Measurements from ENCODE around the gene WWTR1.

The WWTR1 gene

GRCh38 chr3:149502438-149502837, 155.4 kb downstream of the WWTR1 start:
- in situ Hi-C loops (cut with MboI; ENCODE audit: low sequenced_read_pairs) = no loop called here

GRCh38 chr3:149501524-149501923, 156.3 kb downstream of the WWTR1 start:
- in situ Hi-C loops (cut with MboI; ENCODE audit: low sequenced_read_pairs) = no loop called here

GRCh38 chr3:149497966-149498670, 159.7 kb downstream of the WWTR1 start:
- in situ Hi-C loops (cut with MboI; ENCODE audit: low sequenced_read_pairs) = loop anchor here (25.0 kb wide), 1 partner anchor 386 kb away; no protein-coding TSS in a partner anchor

GRCh38 chr3:149496891-149497290, 160.9 kb downstream of the WWTR1 start:
- in situ Hi-C loops (cut with MboI; ENCODE audit: low sequenced_read_pairs) = loop anchor here (25.0 kb wide), 1 partner anchor 385 kb away; no protein-coding TSS in a partner anchor

- in situ Hi-C loops (cut with MboI; ENCODE audit: low sequenced_read_pairs) = loop anchor here (25.0 kb wide), 1 partner anchor 383 kb away; no protein-coding TSS in a partner anchor
Measured at GRCh38 chr3:149495581-149496125, 162.2 kb downstream of the WWTR1 start.

DNA sequence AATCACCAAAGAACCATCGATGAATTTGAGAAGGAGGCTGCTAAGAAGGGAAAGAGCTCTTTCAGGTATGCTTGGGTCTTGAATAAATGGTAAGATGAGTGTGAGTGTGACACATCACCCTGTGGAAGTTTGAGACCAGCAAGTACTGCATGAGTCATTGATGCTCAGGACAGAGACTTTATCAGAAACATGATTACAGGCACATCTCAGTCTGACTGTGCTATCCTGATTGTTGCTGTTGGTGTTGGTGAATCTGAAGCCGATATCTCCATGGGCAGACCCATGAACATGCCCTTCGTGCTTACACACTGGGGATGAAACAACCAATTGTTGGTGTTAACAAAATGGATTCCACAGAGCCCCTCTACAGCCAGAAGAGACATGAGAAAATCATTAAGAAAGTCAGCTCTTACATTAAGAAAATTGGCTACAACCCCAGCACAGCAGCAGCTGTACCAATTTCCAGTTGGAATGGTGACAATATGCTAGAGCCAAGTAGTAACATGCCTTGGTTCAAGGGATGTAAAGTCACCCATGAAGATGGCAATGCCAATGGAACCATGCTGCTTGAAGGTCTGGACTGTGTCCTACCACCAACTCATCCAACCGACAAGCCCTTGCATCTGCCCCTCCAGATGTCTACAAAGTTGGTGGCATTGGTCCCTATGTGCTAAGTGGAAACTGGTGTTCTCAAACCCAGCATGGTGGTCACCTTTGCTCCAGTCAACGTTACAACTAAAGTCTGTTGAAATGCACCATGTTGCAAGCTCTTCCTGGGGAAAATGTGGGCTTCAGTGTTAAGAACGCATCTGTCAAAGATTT, 162.9 kb downstream of the WWTR1 start:
- in situ Hi-C loops (cut with MboI; ENCODE audit: low sequenced_read_pairs) = loop anchor here (25.0 kb wide), 1 partner anchor 383 kb away; no protein-coding TSS in a partner anchor

GRCh38 chr3:149494022-149494758, 163.6 kb downstream of the WWTR1 start:
- in situ Hi-C loops (cut with MboI; ENCODE audit: low sequenced_read_pairs) = loop anchor here (25.0 kb wide), 1 partner anchor 382 kb away; no protein-coding TSS in a partner anchor

- in situ Hi-C loops (cut with MboI; ENCODE audit: low sequenced_read_pairs) = loop anchor here (25.0 kb wide), 1 partner anchor 381 kb away; no protein-coding TSS in a partner anchor
Measured at GRCh38 chr3:149493315-149494021, 164.4 kb downstream of the WWTR1 start.

- in situ Hi-C loops (cut with MboI; ENCODE audit: low sequenced_read_pairs) = loop anchor here (25.0 kb wide), 1 partner anchor 378 kb away; no protein-coding TSS in a partner anchor
Measured at GRCh38 chr3:149490260-149490971, 167.4 kb downstream of the WWTR1 start.

GRCh38 chr3:149489060-149489690, 168.7 kb downstream of the WWTR1 start:
- in situ Hi-C loops (cut with MboI; ENCODE audit: low sequenced_read_pairs) = loop anchor here (10.0 to 25.0 kb wide), 2 partner anchors 94 to 377 kb away; no protein-coding TSS in a partner anchor

- in situ Hi-C loops (cut with MboI; ENCODE audit: low sequenced_read_pairs) = loop anchor here (10.0 to 25.0 kb wide), 2 partner anchors 93 to 375 kb away; no protein-coding TSS in a partner anchor
Measured at GRCh38 chr3:149487598-149488197, 170.1 kb downstream of the WWTR1 start.

- in situ Hi-C loops (cut with MboI; ENCODE audit: low sequenced_read_pairs) = loop anchor here (10.0 to 25.0 kb wide), 2 partner anchors 92 to 374 kb away; no protein-coding TSS in a partner anchor
Measured at GRCh38 chr3:149486726-149487125, 171.1 kb downstream of the WWTR1 start.

GRCh38 chr3:149481491-149481890, 176.3 kb downstream of the WWTR1 start:
- in situ Hi-C loops (cut with MboI; ENCODE audit: low sequenced_read_pairs) = loop anchor here (10.0 to 25.0 kb wide), 2 partner anchors 87 to 369 kb away; no protein-coding TSS in a partner anchor

GRCh38 chr3:149481056-149481455, 176.8 kb downstream of the WWTR1 start:
- in situ Hi-C loops (cut with MboI; ENCODE audit: low sequenced_read_pairs) = loop anchor here (10.0 to 25.0 kb wide), 2 partner anchors 86 to 369 kb away; no protein-coding TSS in a partner anchor

- in situ Hi-C loops (cut with MboI; ENCODE audit: low sequenced_read_pairs) = loop anchor here (10.0 to 25.0 kb wide), 2 partner anchors 86 to 368 kb away; no protein-coding TSS in a partner anchor
Measured at GRCh38 chr3:149480326-149481017, 177.4 kb downstream of the WWTR1 start.

- in situ Hi-C loops (cut with MboI; ENCODE audit: low sequenced_read_pairs) = loop anchor here (10.0 to 25.0 kb wide), 2 partner anchors 85 to 367 kb away; no protein-coding TSS in a partner anchor
Measured at GRCh38 chr3:149479621-149480325, 178.1 kb downstream of the WWTR1 start.
